SK-N-SH (cell line): ENCODE data around the gene SHROOM2.

Source experiments
- CHD2 ChIP-seq: fragments of 150-350 bp; IDR thresholded peaks from 2 replicates; pipeline ENCODE4 v1.6.1; 2018; ENCODE audit warnings: low read length; ENCODE audit not compliant: partially characterized antibody
- EZH2phosphoT487 ChIP-seq: fragments of 200-600 bp; sonication (generic); IDR thresholded peaks from 2 replicates; pipeline ENCODE4 v1.6.1; 2017; ENCODE audit warnings: low read depth, mixed run types, mild to moderate bottlenecking, antibody characterized with exemption, moderate library complexity, borderline replicate concordance
- FOXM1 ChIP-seq: IDR thresholded peaks from 2 replicates; pipeline ENCODE4 v1.4.0; 2012; ENCODE audit warnings: low read depth, mild to moderate bottlenecking
- POLR2AphosphoS5 ChIP-seq: IDR thresholded peaks from 2 replicates; pipeline ENCODE4 v1.6.1; 2012; ENCODE audit warnings: low read depth, low read length
- TF ChIP-seq, protein P1 (sequence below): fragments of 200-600 bp; sonication (generic); IDR thresholded peaks from 2 replicates; pipeline ENCODE4 v1.6.1; 2017; ENCODE audit warnings: antibody characterized with exemption, mild to moderate bottlenecking, moderate library complexity
- TF ChIP-seq, protein P2 (sequence below): fragments of 150-350 bp; IDR thresholded peaks from 2 replicates; pipeline ENCODE4 v1.6.1; 2017; ENCODE audit warnings: antibody characterized with exemption, low read length, low read depth, borderline replicate concordance

DNA sequence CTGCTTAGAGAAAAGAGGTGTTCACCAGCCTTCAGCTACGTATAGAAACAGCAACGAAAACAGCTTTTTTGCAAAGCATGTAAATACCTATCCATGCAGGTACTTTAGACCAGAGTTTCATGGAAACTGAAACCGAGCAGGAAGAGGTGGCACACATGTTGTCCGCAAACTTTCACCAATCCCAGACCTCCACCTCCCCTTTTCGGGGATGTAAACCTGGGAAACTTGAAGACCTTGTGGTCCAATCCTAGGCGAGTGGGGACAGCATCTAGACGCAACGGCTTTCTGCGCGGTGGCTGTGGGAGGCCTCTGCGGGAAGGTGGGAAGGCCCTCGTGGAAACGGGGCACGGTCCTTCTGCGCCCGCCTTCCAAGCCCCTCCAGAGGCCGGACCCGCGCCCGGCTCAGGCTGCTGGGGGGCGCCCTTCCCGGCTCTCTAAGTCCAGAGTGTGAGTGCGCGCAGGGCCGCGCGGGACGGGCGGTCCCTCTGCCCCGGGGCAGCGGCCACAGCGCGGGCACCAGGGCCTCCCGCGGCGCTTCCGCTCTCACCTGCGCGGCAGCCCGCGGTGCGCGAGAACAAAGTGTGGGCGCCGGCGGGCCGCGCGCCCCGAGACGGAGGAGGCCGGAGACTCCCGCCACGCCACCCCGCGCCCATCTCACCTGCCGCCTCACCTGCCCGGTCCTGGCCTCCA is 830 bp upstream of the SHROOM2 start:
- TF ChIP-seq, protein P1, sequence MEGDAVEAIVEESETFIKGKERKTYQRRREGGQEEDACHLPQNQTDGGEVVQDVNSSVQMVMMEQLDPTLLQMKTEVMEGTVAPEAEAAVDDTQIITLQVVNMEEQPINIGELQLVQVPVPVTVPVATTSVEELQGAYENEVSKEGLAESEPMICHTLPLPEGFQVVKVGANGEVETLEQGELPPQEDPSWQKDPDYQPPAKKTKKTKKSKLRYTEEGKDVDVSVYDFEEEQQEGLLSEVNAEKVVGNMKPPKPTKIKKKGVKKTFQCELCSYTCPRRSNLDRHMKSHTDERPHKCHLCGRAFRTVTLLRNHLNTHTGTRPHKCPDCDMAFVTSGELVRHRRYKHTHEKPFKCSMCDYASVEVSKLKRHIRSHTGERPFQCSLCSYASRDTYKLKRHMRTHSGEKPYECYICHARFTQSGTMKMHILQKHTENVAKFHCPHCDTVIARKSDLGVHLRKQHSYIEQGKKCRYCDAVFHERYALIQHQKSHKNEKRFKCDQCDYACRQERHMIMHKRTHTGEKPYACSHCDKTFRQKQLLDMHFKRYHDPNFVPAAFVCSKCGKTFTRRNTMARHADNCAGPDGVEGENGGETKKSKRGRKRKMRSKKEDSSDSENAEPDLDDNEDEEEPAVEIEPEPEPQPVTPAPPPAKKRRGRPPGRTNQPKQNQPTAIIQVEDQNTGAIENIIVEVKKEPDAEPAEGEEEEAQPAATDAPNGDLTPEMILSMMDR, result no peak
- TF ChIP-seq CHD2 (no peak), EZH2phosphoT487 (no peak), FOXM1 (no peak), POLR2AphosphoS5 (no peak)
- TF ChIP-seq, protein P2, sequence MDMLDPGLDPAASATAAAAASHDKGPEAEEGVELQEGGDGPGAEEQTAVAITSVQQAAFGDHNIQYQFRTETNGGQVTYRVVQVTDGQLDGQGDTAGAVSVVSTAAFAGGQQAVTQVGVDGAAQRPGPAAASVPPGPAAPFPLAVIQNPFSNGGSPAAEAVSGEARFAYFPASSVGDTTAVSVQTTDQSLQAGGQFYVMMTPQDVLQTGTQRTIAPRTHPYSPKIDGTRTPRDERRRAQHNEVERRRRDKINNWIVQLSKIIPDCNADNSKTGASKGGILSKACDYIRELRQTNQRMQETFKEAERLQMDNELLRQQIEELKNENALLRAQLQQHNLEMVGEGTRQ, result no peak
